ENCODE data around the gene EZH1.

GRCh38 chr17:42686520-42687128 lies 58.2 kb downstream of the EZH1 start:
- TF ChIP-seq POLR2AphosphoS5 (IDR thresholded peaks at IDR 0.05), result no peak
- TF ChIP-seq, protein P1, sequence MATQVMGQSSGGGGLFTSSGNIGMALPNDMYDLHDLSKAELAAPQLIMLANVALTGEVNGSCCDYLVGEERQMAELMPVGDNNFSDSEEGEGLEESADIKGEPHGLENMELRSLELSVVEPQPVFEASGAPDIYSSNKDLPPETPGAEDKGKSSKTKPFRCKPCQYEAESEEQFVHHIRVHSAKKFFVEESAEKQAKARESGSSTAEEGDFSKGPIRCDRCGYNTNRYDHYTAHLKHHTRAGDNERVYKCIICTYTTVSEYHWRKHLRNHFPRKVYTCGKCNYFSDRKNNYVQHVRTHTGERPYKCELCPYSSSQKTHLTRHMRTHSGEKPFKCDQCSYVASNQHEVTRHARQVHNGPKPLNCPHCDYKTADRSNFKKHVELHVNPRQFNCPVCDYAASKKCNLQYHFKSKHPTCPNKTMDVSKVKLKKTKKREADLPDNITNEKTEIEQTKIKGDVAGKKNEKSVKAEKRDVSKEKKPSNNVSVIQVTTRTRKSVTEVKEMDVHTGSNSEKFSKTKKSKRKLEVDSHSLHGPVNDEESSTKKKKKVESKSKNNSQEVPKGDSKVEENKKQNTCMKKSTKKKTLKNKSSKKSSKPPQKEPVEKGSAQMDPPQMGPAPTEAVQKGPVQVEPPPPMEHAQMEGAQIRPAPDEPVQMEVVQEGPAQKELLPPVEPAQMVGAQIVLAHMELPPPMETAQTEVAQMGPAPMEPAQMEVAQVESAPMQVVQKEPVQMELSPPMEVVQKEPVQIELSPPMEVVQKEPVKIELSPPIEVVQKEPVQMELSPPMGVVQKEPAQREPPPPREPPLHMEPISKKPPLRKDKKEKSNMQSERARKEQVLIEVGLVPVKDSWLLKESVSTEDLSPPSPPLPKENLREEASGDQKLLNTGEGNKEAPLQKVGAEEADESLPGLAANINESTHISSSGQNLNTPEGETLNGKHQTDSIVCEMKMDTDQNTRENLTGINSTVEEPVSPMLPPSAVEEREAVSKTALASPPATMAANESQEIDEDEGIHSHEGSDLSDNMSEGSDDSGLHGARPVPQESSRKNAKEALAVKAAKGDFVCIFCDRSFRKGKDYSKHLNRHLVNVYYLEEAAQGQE (IDR thresholded peaks at IDR 0.05; ENCODE audit: borderline replicate concordance), result no peak
- no peak for TF ChIP-seq CTCF (IDR thresholded peaks at IDR 0.05; ENCODE audit: poor library complexity, severe bottlenecking)
- TF ChIP-seq EP300 (conservative IDR thresholded peaks at IDR 0.05; ENCODE audit: poor library complexity, severe bottlenecking), result no peak
- TF ChIP-seq SMC3 (conservative IDR thresholded peaks at IDR 0.05; ENCODE audit: poor library complexity), result no peak
